GM18507 (cell line): ENCODE measurements around the gene SPACA9.

ENCODE experiments used
- DNase-seq: peaks from one replicate; pipeline ENCODE4 v3.0.0; 2011; ENCODE audit warnings: low read depth; ENCODE audit not compliant: insufficient read length; ENCODE audit errors: extremely low spot score
- FAIRE-seq: peaks from 2 replicates; lab custom pipeline; 2011; peaks lifted over from hg19 to GRCh38; lab: Jason Lieb, UNC

The SPACA9 gene

GRCh38 chr9:132887181-132888120, 8.8 kb downstream of the SPACA9 start:
- no peak for FAIRE-seq

DNA sequence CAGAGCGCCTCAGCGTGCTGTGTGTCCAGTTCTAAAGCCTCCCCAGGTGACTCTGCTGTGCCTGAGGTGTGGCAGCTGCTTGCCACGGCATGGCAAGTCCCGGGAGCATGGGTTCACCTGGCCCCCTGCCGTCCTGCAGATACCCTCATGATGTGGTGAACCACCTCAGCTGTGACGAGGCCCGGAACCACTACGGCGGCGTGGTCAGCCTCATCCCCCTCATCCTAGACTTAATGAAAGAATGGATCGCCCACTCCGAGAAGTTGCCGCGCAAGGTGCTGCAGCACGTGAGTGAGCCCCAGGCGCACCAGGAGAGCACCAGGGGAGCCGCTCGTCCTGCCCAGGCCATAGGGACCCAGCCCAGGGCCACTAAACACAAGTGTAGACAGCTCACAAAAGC, 9.5 kb downstream of the SPACA9 start:
- no peak for FAIRE-seq
- no peak for DNase-seq

More at GRCh38 chr9:132887181-132888120, 8.8 kb downstream of the SPACA9 start:
- DNase-seq = no peak

DNA sequence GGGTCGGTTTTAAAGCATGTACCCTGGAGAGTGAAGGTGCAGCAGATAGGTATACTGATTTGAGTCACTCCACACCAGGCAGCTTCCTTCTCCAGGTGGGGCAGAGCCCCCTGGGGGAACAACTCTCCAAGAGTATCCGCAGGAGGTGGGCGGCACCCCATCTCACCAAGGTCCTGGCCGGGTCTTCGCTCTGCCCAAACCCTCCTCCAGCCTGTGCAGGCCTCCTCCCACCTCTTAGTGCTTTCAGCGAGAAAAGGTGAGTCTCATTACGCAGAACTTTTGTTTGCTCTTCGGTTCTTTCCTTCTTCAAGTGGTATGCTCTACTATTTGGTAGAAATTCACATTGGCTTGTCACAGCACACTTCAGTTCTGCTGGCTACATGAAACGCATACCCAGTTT, 13.7 kb downstream of the SPACA9 start:
- no peak for DNase-seq
- FAIRE-seq = no peak

DNA sequence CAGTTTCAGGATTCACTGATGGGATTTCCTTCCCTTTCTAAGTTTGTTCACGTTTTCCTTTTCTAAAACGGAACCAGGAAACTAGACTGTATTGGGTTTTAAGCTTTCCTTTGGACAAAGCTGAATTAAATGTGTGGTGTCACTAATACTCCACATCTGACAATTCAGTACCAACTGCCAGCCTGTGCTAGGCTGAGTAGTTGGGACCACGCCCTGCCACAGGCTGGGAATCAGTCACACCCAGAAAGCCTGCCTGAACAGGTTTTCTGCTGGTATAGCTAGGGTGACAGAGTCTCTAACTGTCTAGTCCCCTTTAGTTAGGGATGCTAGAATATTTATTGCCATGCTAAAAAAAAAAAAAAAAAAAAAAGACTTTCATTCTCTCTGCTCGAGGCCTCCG, 15.6 kb downstream of the SPACA9 start:
- no peak for DNase-seq
- FAIRE-seq = no peak

- FAIRE-seq (no peak), DNase-seq (no peak)
These were observed 16.5 kb downstream of the SPACA9 start for GRCh38 chr9:132894862-132895835.

DNA sequence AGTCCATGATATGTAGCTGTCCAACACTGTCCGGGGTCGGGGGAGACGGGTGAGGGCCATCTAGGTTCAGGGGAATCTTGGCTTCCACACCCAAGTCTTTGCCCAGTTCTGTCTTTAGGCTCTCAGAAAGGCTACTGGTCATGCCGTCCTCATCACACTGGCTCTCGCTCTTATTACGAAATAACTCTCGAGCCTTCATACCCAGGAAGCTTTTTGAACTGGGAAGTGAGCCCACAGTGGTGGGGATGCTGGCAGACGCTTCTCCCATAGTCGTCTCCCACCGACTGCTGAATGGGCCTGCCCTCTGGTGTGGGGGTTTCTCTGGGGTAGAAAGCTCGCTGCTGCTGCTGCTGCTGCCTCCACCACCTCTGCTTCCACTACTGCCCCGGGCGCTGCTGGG, 17.6 kb downstream of the SPACA9 start:
- FAIRE-seq (no peak), DNase-seq (no peak)

DNA sequence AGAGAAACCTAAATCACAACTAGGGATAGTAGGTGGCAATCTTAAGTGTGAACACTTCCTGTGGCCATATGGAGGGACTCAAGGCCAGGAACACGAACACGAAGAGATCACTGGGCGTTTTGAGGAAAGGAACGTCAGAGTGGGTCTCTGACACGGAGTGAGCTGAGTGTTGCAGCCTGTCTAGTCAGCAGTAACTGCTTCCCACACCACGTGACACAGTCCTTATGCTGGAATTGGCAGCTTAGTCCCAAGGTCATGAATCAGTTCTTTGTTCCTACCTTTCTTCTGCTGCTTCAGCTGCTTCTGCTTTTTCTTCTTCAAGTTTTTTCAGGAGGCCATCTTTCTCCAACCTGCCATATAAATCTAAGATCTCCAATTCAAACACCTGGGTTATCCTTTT, 18.2 kb downstream of the SPACA9 start:
- DNase-seq (no peak), FAIRE-seq (no peak)

DNA sequence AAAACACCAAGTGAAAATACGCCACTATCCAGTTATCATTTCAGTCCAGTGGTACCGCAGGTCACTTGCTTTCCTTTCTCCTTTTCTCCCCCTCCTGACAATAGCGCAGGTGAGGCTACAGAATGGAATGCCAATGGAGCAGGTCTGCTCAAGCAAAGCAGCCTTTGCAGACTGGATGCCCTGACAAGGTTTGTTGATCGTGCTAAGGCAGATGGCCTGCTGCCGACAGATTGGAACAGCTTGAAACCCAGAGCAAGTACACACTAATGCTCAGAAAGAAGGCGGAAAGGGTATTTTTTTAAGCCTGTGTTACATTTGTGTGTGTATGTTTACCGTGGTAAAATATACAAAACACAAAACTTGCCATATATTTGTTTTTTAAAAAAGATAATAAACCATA, 19.4 kb downstream of the SPACA9 start:
- DNase-seq = no peak
- FAIRE-seq = no peak

DNA sequence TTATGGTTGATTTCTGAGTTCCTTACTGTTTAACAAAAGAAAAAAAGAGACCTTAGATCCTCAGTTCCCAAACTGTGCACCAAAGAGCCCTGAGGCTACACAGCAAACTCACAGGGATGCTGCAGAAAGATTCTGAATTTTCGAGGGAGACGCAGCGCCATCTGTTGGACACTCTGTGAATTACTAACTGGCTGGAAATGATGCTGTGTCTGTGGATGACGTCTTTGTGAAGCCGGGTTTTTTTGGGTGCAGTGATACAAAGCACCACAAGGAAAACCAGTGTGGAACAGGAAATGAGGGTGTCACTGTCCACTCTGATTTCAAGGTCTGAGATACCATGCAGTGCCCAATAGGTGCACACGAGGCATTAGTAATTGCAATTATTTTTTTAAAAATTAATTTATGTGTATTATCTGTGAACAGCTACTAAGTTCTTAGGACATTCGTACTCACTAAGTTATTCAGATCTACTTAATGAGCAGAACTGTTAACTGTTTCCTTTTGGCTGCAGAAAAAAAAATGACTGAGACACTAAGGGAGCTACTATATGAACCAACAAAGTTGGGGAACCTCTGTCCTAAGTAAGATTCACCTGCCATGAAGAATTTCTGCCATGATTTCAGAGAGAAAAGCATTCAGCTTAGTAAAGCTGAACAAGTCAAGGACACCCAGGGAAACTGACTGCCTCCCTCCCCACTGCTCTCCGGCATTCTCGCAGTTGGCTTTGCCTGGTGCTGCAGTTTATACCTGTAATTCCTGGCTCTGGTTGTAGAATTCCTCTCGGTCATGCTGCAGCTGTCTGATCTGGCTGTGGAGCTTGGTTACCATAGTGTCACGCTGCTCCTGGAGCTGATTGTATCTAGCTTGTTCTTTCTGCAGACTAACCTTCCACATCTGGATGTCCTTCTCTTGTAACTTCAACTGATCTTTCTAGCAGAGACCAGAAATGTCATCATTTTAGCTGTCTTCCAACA, 23.4 kb downstream of the SPACA9 start:
- FAIRE-seq = peak; percentile 85
- peak; percentile 60 for DNase-seq

GRCh38 chr9:132903574-132904492, 25.1 kb downstream of the SPACA9 start:
- no peak for DNase-seq
- FAIRE-seq = no peak

DNA sequence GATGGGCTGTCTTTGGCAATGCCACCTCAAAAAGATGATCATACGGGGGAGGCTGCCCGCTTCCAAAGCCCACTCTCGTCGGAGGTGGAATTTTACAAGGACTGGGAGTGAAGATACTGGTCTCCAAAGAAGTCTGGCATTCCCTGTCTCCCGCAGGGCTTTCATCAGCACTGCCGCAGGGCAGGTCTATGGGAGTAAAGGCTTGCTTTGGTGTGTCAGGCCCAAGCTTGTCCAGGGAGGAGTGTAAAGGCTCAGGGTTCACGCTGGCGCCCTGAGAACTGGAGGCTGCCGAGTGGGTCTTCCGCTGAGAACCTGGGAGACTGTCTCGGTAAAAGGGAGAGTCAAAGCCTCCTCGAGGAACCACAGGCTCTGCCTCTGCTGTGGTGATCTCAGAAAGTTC, 27.0 kb downstream of the SPACA9 start:
- no peak for DNase-seq

DNA sequence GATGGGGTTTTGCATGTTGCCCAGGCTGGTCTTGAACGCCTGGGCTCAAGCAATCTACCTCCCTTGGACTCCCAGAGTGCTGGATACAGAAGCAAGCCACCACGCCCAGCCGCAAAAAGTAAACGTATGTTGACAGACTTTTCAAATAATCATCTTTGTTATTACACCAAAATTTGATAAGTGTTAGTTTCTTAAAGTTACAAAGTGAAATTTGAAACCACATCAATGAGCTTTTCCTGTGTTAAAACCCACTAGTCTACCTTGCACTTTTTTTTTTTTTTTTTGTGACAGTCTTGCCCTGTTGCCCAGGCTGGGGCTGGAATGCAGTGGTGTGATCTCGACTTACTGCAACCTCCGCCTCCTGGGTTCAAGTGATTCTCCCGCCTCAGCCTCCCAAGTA, 29.9 kb downstream of the SPACA9 start:
- FAIRE-seq (no peak), DNase-seq (no peak)

More for the DNA sequence above, 27.0 kb downstream of the SPACA9 start:
- no peak for FAIRE-seq

GRCh38 chr9:132909311-132909710, 30.6 kb downstream of the SPACA9 start:
- FAIRE-seq (no peak), DNase-seq (no peak)

DNA sequence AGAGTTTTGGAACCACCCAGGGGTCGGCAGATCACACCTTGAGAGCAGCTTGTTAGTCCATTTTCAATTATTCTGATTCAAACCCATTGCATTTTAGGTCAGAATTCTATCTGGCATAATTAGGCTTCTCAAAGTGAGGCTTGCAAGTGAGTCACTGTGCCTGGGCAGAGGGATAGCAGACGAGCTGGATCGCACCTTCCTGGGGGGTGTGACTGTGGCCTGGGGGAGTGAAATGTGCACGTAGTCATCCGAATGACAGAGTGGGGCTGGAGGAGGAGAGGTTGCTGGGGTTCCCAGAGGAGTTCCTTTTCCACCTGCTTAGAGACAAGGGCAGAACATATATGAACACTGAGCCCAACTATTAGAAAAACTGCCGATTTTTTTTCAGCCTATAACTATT, 31.7 kb downstream of the SPACA9 start:
- FAIRE-seq (no peak), DNase-seq (no peak)

DNA sequence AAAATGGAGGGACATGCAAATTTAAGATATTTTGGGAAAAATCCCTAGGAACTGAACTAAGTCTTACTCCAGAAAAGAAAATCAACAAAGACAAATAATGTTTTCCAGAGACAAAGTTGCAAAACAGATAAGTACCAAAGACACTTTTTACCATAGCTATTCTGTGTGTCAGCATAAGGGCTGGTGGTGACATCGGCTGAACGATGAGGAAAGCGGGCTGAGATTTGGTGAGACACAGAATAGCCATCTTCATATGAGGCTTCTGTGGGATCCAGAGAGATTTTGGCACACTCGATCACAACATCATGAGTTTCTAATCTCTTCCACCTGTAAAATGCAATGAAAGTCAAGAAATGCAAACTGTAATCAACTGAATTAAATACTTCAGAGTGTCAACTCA, 33.4 kb downstream of the SPACA9 start:
- no peak for FAIRE-seq
- DNase-seq = no peak

- FAIRE-seq = no peak
- DNase-seq = no peak
These were observed 36.2 kb downstream of the SPACA9 start for GRCh38 chr9:132914924-132915323.

- no peak for DNase-seq
- FAIRE-seq = no peak
These were observed 41.0 kb downstream of the SPACA9 start for GRCh38 chr9:132919614-132920268.
